HG02798 (cell line): ENCODE measurements around the gene HLA-DQB1.
"Not testable (repeated sequence)": the region's sequence is repeated elsewhere in the genome, so short reads cannot be mapped to it uniquely, and the experiment has no call there.

Experiments used
- ATAC-seq: cut with Tn5 transposase; IDR thresholded peaks from one replicate; pipeline ENCODE4 v1.9.1; 2021; ENCODE audit warnings: mild to moderate bottlenecking; ENCODE audit not compliant: unreplicated experiment, poor library complexity

Gene HLA-DQB1

GRCh38 chr6:32635526-32636123, 30.8 kb downstream of the HLA-DQB1 start:
- no peak for ATAC-seq

GRCh38 chr6:32629793-32630192, 36.7 kb downstream of the HLA-DQB1 start:
- not testable (repeated sequence) for ATAC-seq

GRCh38 chr6:32627831-32628230, 38.6 kb downstream of the HLA-DQB1 start:
- peak; percentile 58 for ATAC-seq

GRCh38 chr6:32627249-32627648, 39.2 kb downstream of the HLA-DQB1 start:
- ATAC-seq, result no peak

GRCh38 chr6:32625137-32625536, 41.3 kb downstream of the HLA-DQB1 start:
- no peak for ATAC-seq

DNA sequence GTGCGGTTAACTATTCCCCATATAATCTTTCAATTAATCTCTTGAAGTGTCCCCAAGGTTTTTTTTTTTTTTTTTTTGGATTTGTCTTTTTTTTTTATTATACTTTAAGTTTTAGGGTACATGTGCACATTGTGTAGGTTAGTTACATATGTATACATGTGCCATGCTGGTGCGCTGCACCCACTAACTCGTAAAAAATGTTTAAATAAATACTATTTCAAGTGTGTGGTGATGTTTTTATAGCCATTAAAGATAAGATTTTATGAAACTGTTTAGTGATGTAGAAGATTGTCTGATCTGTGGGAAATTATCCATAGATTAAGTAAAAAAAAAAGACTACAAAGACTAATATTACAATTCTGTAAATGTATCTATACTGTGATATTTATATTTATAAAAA, 41.9 kb downstream of the HLA-DQB1 start:
- no peak for ATAC-seq

DNA sequence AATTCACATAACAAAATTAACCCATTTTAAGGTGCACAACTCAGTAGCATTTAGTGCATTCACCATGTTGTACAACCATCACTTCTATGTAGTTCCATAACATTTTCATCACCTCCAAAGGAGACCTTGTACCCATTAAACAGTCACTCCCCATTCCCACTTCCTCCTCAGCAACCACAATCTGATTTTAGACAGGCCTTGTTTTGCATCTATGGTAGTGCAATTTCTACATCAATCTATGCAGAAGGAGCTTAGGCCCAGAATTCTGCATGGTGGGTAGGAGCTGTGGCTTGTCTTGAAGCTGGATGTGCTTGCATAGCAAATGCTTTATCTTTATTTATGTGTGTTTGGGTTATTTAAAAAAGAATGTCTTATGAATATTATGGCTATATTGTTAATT, 42.8 kb downstream of the HLA-DQB1 start:
- ATAC-seq, result no peak

- peak; percentile 64 for ATAC-seq
These were observed 43.7 kb downstream of the HLA-DQB1 start for GRCh38 chr6:32622545-32623401.

DNA sequence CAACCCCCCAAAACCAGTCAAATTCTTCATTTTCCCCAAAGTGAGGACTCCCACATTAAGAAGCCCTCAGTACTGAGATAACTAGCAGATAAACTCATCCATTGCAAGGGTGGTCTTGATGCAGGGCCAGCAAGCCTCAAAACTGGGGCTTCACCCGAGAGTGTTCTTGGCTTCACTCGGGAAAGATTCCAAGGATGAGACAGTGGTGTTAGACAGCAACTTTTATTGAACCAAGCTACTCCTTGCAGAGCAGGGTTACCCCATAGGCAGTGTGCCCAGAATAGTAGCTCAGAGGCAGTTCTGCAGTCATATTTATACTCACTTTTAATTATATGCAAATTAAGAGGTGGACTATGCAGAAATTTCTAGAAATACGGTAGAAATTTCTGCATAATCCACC, 45.1 kb downstream of the HLA-DQB1 start:
- no peak for ATAC-seq

- ATAC-seq, result no peak
These were observed 48.7 kb downstream of the HLA-DQB1 start for GRCh38 chr6:32617751-32618150.

GRCh38 chr6:32615885-32616532, 50.4 kb downstream of the HLA-DQB1 start:
- no peak for ATAC-seq

- no peak for ATAC-seq
These were observed 51.9 kb downstream of the HLA-DQB1 start for GRCh38 chr6:32614366-32615081.

DNA sequence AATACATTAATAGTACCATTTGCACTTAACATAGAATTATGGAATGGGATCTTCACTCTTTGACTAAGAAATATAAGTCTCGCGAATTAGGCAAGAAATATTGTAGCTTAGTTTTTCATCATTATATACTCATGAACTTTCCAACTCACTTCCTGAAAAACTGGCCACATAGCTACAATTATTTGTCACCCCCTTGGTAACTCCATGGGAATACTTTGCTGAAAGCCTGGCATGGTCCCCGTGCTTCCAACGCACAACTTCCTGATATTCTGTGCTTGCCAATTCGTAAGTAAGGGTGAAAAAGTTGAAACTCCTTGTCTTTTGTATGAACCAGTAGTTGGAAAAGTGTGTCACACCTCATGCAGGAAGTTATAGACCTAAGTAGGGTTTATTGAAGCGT, 53.0 kb downstream of the HLA-DQB1 start:
- no peak for ATAC-seq

GRCh38 chr6:32610682-32611296, 55.7 kb downstream of the HLA-DQB1 start:
- ATAC-seq, result no peak

DNA sequence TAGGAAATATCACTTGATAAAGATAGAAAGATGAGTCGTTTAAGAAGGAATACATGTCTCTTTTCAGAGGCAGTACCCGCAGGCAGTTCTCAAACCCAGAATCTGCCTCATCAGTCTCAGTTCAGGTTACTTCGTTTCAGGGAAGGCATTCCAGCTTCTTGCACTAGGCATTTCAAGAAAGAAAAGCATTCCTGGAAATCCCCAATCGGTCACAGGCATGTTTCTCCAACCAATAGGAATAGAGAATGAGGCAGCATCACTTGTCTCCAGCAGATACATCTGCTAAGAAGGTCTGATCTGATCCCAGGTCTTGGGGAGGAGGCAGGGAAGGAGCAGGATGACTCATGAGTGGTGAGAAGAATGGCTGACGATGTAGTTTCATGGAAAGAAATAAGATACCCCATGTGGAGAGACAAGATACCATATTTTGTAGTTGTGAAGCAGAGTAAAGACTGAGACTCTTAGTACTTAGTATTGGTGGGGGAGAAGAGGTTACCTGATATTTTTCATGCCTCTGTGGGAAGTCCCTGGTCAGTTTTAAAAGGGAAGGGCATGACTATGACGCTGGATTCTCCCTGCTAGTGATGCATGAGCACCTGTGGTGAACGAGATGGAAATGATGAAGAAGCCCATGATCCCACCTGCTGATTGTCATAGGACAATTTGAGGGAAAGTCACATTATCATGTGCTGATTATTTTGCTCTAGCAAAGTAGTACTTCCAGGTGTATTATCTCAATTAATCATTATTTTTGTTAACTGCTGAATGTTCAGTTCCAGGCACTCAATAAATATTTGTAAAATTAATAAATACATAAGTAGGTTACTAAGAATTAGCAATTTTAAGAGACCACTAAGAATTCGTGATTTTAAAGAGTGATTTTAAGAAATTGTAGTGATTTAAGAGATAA, 56.5 kb downstream of the HLA-DQB1 start:
- ATAC-seq, result peak; percentile 92
